K562 (cell line): ENCODE measurements around the gene KIF3B. TPM values are rescaled to one million over a fixed set of nuclear protein-coding genes. Genes with fewer than 3 reads are reported as not detected.
A peak's percentile ranks its signal among the peaks of the same experiment; 100 is the strongest.

Source experiments
- CBFB ChIP-seq: sonication (generic); formaldehyde crosslinking; IDR thresholded peaks from 2 replicates; pipeline ENCODE4 v1.4.0; 2020; ENCODE audit warnings: mild to moderate bottlenecking, missing genetic modification reagents
- CBX3 ChIP-seq, 2 experiments: IDR thresholded peaks; 1 replicate in 1 of 2; 2 replicates in 1 of 2; pipeline ENCODE4 v1.6.1; 2012; ENCODE audit warnings: inconsistent platforms in 2 of 2, low read length in 2 of 2, borderline replicate concordance in 1 of 2, control low read depth in 1 of 2
- DEAF1 ChIP-seq: fragments of 450-650 bp; formaldehyde crosslinking; IDR thresholded peaks from 2 replicates; pipeline ENCODE4 v1.4.0; 2020; ENCODE audit warnings: mild to moderate bottlenecking, moderate library complexity
- ELK1 ChIP-seq: sonication (generic); formaldehyde crosslinking; IDR thresholded peaks from 2 replicates; pipeline ENCODE4 v1.8.1; 2022; ENCODE audit warnings: missing genetic modification reagents
- GATAD2A ChIP-seq: fragments of 450-650 bp; IDR thresholded peaks from 2 replicates; pipeline ENCODE4 v1.6.1; 2017
- HDGF ChIP-seq: fragments of 450-650 bp; IDR thresholded peaks from 2 replicates; pipeline ENCODE4 v1.6.1; 2016
- MAX ChIP-seq: sonication (generic); formaldehyde crosslinking; IDR thresholded peaks from 2 replicates; pipeline ENCODE4 v1.9.0; 2022; ENCODE audit warnings: mild to moderate bottlenecking, missing genetic modification reagents
- MYC ChIP-seq, 2 experiments: fragments of 250-450 bp in 1 of 2; sonication (Bioruptor Pico) in 1 of 2; IDR thresholded peaks; 2 replicates each; pipeline versions ENCODE4 v1.5.1 to v1.6.1; 2012 to 2021; ENCODE audit warnings: low read depth in 2 of 2, borderline replicate concordance in 1 of 2, improper control_type of control experiment in 1 of 2, low read length in 1 of 2, mild to moderate bottlenecking in 1 of 2, moderate library complexity in 1 of 2
- NCOA2 ChIP-seq, 2 experiments: fragments of 450-650 bp; IDR thresholded peaks; 2 replicates each; pipeline ENCODE4 v1.6.1; 2018; ENCODE audit warnings: mild to moderate bottlenecking in 2 of 2, moderate library complexity in 1 of 2; ENCODE audit not compliant: partially characterized antibody in 2 of 2
- NFIC ChIP-seq: fragments of 450-650 bp; IDR thresholded peaks from 2 replicates; pipeline ENCODE4 v1.6.1; 2017; ENCODE audit warnings: mild to moderate bottlenecking, inconsistent platforms
- RAD21 ChIP-seq, 2 experiments: fragments of 250-450 bp in 1 of 2; fragments of 450-650 bp in 1 of 2; sonication (Bioruptor Pico) in 1 of 2; formaldehyde crosslinking in 1 of 2; IDR thresholded peaks in 1 of 2; conservative IDR thresholded peaks in 1 of 2; 2 replicates each; pipeline versions ENCODE4 v1.4.0 to v1.8.0; 2020 to 2022; ENCODE audit warnings: mild to moderate bottlenecking in 2 of 2, moderate library complexity in 1 of 2
- RBM39 ChIP-seq: fragments of 200-400 bp; formaldehyde crosslinking; optimal IDR thresholded peaks from 2 replicates; pipeline ENCODE3; 2018; ENCODE audit warnings: low read depth, low read length
- RHOXF2B ChIP-seq: fragments of 250-450 bp; sonication (Bioruptor Pico); conservative IDR thresholded peaks from 2 replicates; pipeline ENCODE4 v1.5.1; 2021
- THAP12 ChIP-seq: fragments of 250-450 bp; sonication (Bioruptor Pico); IDR thresholded peaks from 2 replicates; pipeline ENCODE4 v1.9.0; 2021; ENCODE audit warnings: mild to moderate bottlenecking, inconsistent platforms
- ZNF609 ChIP-seq: sonication (generic); formaldehyde crosslinking; IDR thresholded peaks from 2 replicates; pipeline ENCODE4 v1.8.1; 2023; ENCODE audit warnings: missing genetic modification reagents, mild to moderate bottlenecking, borderline replicate concordance
- polyA plus RNA-seq, 8 experiments: library from polyadenylated mRNA; depleted of rRNA in 4 of 8; stranded (reverse) in 5 of 8; unstranded in 3 of 8; fragments of >200 nt; fragmentation: Nextera tagmentation in 2 of 8; fragmentation: Illumina TruSeq in 1 of 8; extraction: Ambion mirVana in 2 of 8; extraction: Trizol in 1 of 8; gene quantifications; 2 replicates each; pipeline versions ENCODE4 v1.2.1 to v1.2.3, GENCODE V29; 2011 to 2014; ENCODE audit warnings: inconsistent platforms in 1 of 8, missing spikeins in 1 of 8
- total RNA-seq, 7 experiments: library from RNA; depleted of rRNA in 6 of 7; stranded (reverse); fragments of >200 nt in 6 of 7; fragmentation: Illumina TruSeq in 2 of 7; extraction: Trizol in 2 of 7; gene quantifications; 2 replicates each; pipeline versions ENCODE4 v1.2.1 to v1.2.3, GENCODE V29; 2011 to 2021; ENCODE audit warnings: low replicate concordance in 1 of 7

The KIF3B gene
- total and polyA plus RNA-seq, 9 of the 15 experiments (the other 6 are each of a cell fraction or from before 2014, with no cell fraction given): 2.9 to 12.3 (median 8.6) TPM

GRCh38 chr20:32333988-32334885 lies 56.8 kb downstream of the KIF3B start (continued):
- no peak for TF ChIP-seq CBFB (CRISPR knock-in tag)
- no peak for TF ChIP-seq HDGF
- peak in 1 of 2 experiments; percentile 12; a peak in 1 of 4 replicates for TF ChIP-seq RAD21 (CRISPR knock-in tag; conservative IDR thresholded peaks at IDR 0.05 in 1 of 2, IDR thresholded peaks at IDR 0.05 in 1 of 2)
- TF ChIP-seq MAX: 0 out of 2 replicates have a peak, but pooled peaks have one; percentile 11
- TF ChIP-seq THAP12 (CRISPR knock-in tag): no peak
- TF ChIP-seq ZNF609 (CRISPR knock-in tag): no peak
- TF ChIP-seq NCOA2 (IDR thresholded peaks at IDR 0.05; ENCODE audit: partially characterized antibody in 2 of 2): no peak
- TF ChIP-seq ELK1 (CRISPR knock-in tag): no peak
- TF ChIP-seq GATAD2A: 0 out of 2 replicates have a peak, but pooled peaks have one; percentile 57
- no peak for TF ChIP-seq RHOXF2B (CRISPR knock-in tag)
- TF ChIP-seq DEAF1 (CRISPR knock-in tag): no peak
- no peak for TF ChIP-seq RBM39
- TF ChIP-seq NFIC: peak; percentile 91
- peak; percentile 60; the same call in 1 of the 2 replicates for TF ChIP-seq MYC (IDR thresholded peaks at IDR 0.05; ENCODE audit: low read depth, low read length)
- no peak for TF ChIP-seq MYC (CRISPR knock-in tag; IDR thresholded peaks at IDR 0.05; ENCODE audit: borderline replicate concordance, low read depth)
- no peak for TF ChIP-seq CBX3 (IDR thresholded peaks at IDR 0.05; ENCODE audit: borderline replicate concordance in 1 of 2, low read length in 2 of 2)
